ENCODE measurements around the gene PDE1C. TPM values are rescaled to one million over a fixed set of nuclear protein-coding genes. Genes with fewer than 3 reads are reported as not detected.

PDE1C gene
- total RNA-seq, 2 experiments from 2014 or later = not detected

GRCh38 chr7:31918706-31919393, 151.4 kb downstream of the PDE1C start:
- intact Hi-C loops (cut with micrococcal nuclease; ENCODE audit: unreplicated experiment) = no loop called here
- H3K27ac ChIP-seq (ENCODE audit: low read depth, low read length, poor library complexity, severe bottlenecking) = no peak overlapping the region

GRCh38 chr7:31917256-31917655, 153.0 kb downstream of the PDE1C start:
- Histone ChIP-seq H3K9me3 (ENCODE audit: low read length) (no peaks in the 10 kb centered on the region), H3K4me2 (ENCODE audit: low read length) (no peak overlapping the region), H3K79me2 (ENCODE audit: insufficient read depth, low read depth, low read length) (no peaks in the 10 kb centered on the region), H3K27ac (ENCODE audit: low read depth, low read length, poor library complexity, severe bottlenecking) (no peak overlapping the region), H3K36me3 (ENCODE audit: insufficient read depth, low read length) (no peaks in the 10 kb centered on the region), H3K4me1 (ENCODE audit: insufficient read depth, low read length, poor library complexity, severe bottlenecking) (no peaks in the 10 kb centered on the region), H3K9me2 (ENCODE audit: insufficient read depth, low read length) (no peaks in the 10 kb centered on the region), H4K20me1 (ENCODE audit: insufficient read depth, low read length) (no peaks in the 10 kb centered on the region), H3K4me3 (ENCODE audit: low read depth, low read length, poor library complexity, severe bottlenecking) (no peak overlapping the region), H2AFZ (ENCODE audit: low read length) (no peak overlapping the region)
- TF ChIP-seq CTCF (conservative IDR thresholded peaks at IDR 0.05; ENCODE audit: low read length) = no peak
- TF ChIP-seq EZH2phosphoT487 (IDR thresholded peaks at IDR 0.05; ENCODE audit: borderline replicate concordance, low read depth, low read length) = no peak
- intact Hi-C loops (cut with micrococcal nuclease; ENCODE audit: unreplicated experiment) = no loop called here
- POLR2A ChIA-PET = no interaction called here
- CTCF ChIA-PET (ENCODE audit: unreplicated experiment) = no interaction called here
- DNase-seq (ENCODE audit: low spot score) = no peak
- no TSS peak for BruUV-seq (replicated peaks)

More at GRCh38 chr7:31918706-31919393, 151.4 kb downstream of the PDE1C start:
- no peaks in the 10 kb centered on the region for H3K9me3 ChIP-seq (ENCODE audit: low read length)
- no TSS peak for BruUV-seq (replicated peaks)
- no peaks in the 10 kb centered on the region for H3K9me2 ChIP-seq (ENCODE audit: insufficient read depth, low read length)
- ChIA-PET CTCF (ENCODE audit: unreplicated experiment) (no interaction called here), POLR2A (no interaction called here)
- H3K4me2 ChIP-seq (ENCODE audit: low read length) = no peak overlapping the region
- no peaks in the 10 kb centered on the region for H4K20me1 ChIP-seq (ENCODE audit: insufficient read depth, low read length)
- H3K4me1 ChIP-seq (ENCODE audit: insufficient read depth, low read length, poor library complexity, severe bottlenecking) = no peaks in the 10 kb centered on the region
- no peaks in the 10 kb centered on the region for H3K79me2 ChIP-seq (ENCODE audit: insufficient read depth, low read depth, low read length)
- no peak overlapping the region for H3K4me3 ChIP-seq (ENCODE audit: low read depth, low read length, poor library complexity, severe bottlenecking)
- H3K36me3 ChIP-seq (ENCODE audit: insufficient read depth, low read length) = no peaks in the 10 kb centered on the region
- no peak overlapping the region for H2AFZ ChIP-seq (ENCODE audit: low read length)
- no peak for DNase-seq (ENCODE audit: low spot score)
- TF ChIP-seq EZH2phosphoT487 (IDR thresholded peaks at IDR 0.05; ENCODE audit: borderline replicate concordance, low read depth, low read length) = no peak
- no peak for TF ChIP-seq CTCF (conservative IDR thresholded peaks at IDR 0.05; ENCODE audit: low read length)

- ChIA-PET CTCF (ENCODE audit: unreplicated experiment) (no interaction called here), POLR2A (no interaction called here)
- no peaks in the 10 kb centered on the region for H3K79me2 ChIP-seq (ENCODE audit: insufficient read depth, low read depth, low read length)
- H3K4me2 ChIP-seq (ENCODE audit: low read length) = no peak overlapping the region
- no peak for DNase-seq (ENCODE audit: low spot score)
- BruUV-seq (replicated peaks) = no TSS peak
- H2AFZ ChIP-seq (ENCODE audit: low read length) = no peak overlapping the region
- no peaks in the 10 kb centered on the region for H3K9me2 ChIP-seq (ENCODE audit: insufficient read depth, low read length)
- no peaks in the 10 kb centered on the region for H3K36me3 ChIP-seq (ENCODE audit: insufficient read depth, low read length)
- H3K4me3 ChIP-seq (ENCODE audit: low read depth, low read length, poor library complexity, severe bottlenecking) = no peak overlapping the region
- H3K9me3 ChIP-seq (ENCODE audit: low read length) = no peaks in the 10 kb centered on the region
- H3K4me1 ChIP-seq (ENCODE audit: insufficient read depth, low read length, poor library complexity, severe bottlenecking) = no peaks in the 10 kb centered on the region
- H3K27ac ChIP-seq (ENCODE audit: low read depth, low read length, poor library complexity, severe bottlenecking) = no peak overlapping the region
- TF ChIP-seq EZH2phosphoT487 (IDR thresholded peaks at IDR 0.05; ENCODE audit: borderline replicate concordance, low read depth, low read length) (no peak), CTCF (conservative IDR thresholded peaks at IDR 0.05; ENCODE audit: low read length) (no peak)
- intact Hi-C loops (cut with micrococcal nuclease; ENCODE audit: unreplicated experiment) = no loop called here
- H4K20me1 ChIP-seq (ENCODE audit: insufficient read depth, low read length) = no peaks in the 10 kb centered on the region
Observed at GRCh38 chr7:31910191-31910590, 160.0 kb downstream of the PDE1C start.
